HEK293 (cell line): ENCODE measurements around the gene SYCP2.

Experiments used
- CTCF ChIA-PET: fragments of 350-600 bp; formaldehyde crosslinking; extraction: SDS; loops from one replicate; lab custom pipeline; 2021; ENCODE audit warnings: antibody characterized with exemption; lab: Yijun Ruan, JAX
- POLR2A ChIA-PET: fragments of 300-600 bp; formaldehyde crosslinking; extraction: SDS; loops from one replicate; lab custom pipeline; 2020; ENCODE audit warnings: antibody characterized with exemption, inconsistent platforms; lab: Yijun Ruan, JAX
- H3K27ac ChIP-seq: fragments of 200-500 bp; sonication (Bioruptor generic); 2 replicates; pipeline ENCODE4 v1.5.1; 2014; ENCODE audit warnings: low read depth, low read length, control low read depth, inconsistent platforms; ENCODE audit errors: extremely low read depth
- H3K36me3 ChIP-seq, 2 experiments: fragments of 200-500 bp in 1 of 2; sonication (Bioruptor generic) in 1 of 2; 1 replicate in 1 of 2; 2 replicates in 1 of 2; pipeline ENCODE4 v1.5.1; 2014 to 2017; ENCODE audit warnings: inconsistent platforms in 2 of 2, low read length in 2 of 2; ENCODE audit not compliant: control insufficient read depth in 2 of 2, insufficient read depth in 1 of 2
- H3K4me1 ChIP-seq: fragments of 200-500 bp; sonication (Bioruptor generic); 2 replicates; pipeline ENCODE4 v1.5.1; 2014; ENCODE audit warnings: mild to moderate bottlenecking, low read length, inconsistent platforms; ENCODE audit not compliant: control insufficient read depth, insufficient read depth
- H3K4me3 ChIP-seq: 2 replicates; pipeline ENCODE4 v1.5.1; 2011; ENCODE audit warnings: low read depth, mild to moderate bottlenecking, control low read depth, low read length, moderate library complexity
- H3K9me3 ChIP-seq: fragments of 200-500 bp; sonication (Bioruptor generic); 2 replicates; pipeline ENCODE4 v1.5.1; 2014; ENCODE audit warnings: low read depth, low read length, inconsistent platforms; ENCODE audit not compliant: control insufficient read depth, insufficient read depth
- HIC1 ChIP-seq: fragments of 450-650 bp; formaldehyde crosslinking; IDR thresholded peaks from 2 replicates; pipeline ENCODE4 v1.5.1; 2016; ENCODE audit warnings: missing biosample characterization, missing genetic modification characterization
- OVOL3 ChIP-seq: fragments of 450-650 bp; formaldehyde crosslinking; IDR thresholded peaks from 2 replicates; pipeline ENCODE4 v1.5.1; 2016; ENCODE audit warnings: missing biosample characterization, missing genetic modification characterization
- SCRT1 ChIP-seq: fragments of 450-650 bp; formaldehyde crosslinking; IDR thresholded peaks from 2 replicates; pipeline ENCODE4 v1.5.1; 2016; ENCODE audit warnings: missing biosample characterization, missing genetic modification characterization, borderline replicate concordance
- ZBTB44 ChIP-seq: fragments of 450-650 bp; IDR thresholded peaks from 2 replicates; pipeline ENCODE4 v1.5.1; 2018; ENCODE audit warnings: missing biosample characterization, mild to moderate bottlenecking, missing genetic modification characterization
- ZBTB49 ChIP-seq: fragments of 450-650 bp; formaldehyde crosslinking; IDR thresholded peaks from 2 replicates; pipeline ENCODE4 v1.5.1; 2016; ENCODE audit warnings: missing biosample characterization, missing genetic modification characterization, low read depth
- ZNF350 ChIP-seq: fragments of 450-650 bp; formaldehyde crosslinking; IDR thresholded peaks from 2 replicates; pipeline ENCODE4 v1.5.0; 2017; ENCODE audit warnings: missing biosample characterization, mild to moderate bottlenecking, missing genetic modification characterization
- ZNF366 ChIP-seq: fragments of 450-650 bp; formaldehyde crosslinking; conservative IDR thresholded peaks from 2 replicates; pipeline ENCODE4 v1.5.1; 2016; ENCODE audit warnings: missing biosample characterization, missing genetic modification characterization
- ZNF404 ChIP-seq: fragments of 450-650 bp; formaldehyde crosslinking; IDR thresholded peaks from 2 replicates; pipeline ENCODE4 v1.5.1; 2017; ENCODE audit warnings: missing biosample characterization, missing genetic modification characterization
- ZNF518A ChIP-seq: fragments of 450-650 bp; formaldehyde crosslinking; conservative IDR thresholded peaks from 2 replicates; pipeline ENCODE4 v1.5.1; 2016; ENCODE audit warnings: low read depth, missing biosample characterization, missing genetic modification characterization
- ZNF561 ChIP-seq: fragments of 450-650 bp; IDR thresholded peaks from 2 replicates; pipeline ENCODE4 v1.5.1; 2018; ENCODE audit warnings: missing biosample characterization, missing genetic modification characterization, borderline replicate concordance
- ZNF623 ChIP-seq: fragments of 450-650 bp; formaldehyde crosslinking; IDR thresholded peaks from 2 replicates; pipeline ENCODE4 v1.5.1; 2016; ENCODE audit warnings: missing biosample characterization, missing genetic modification characterization
- ZSCAN16 ChIP-seq: fragments of 450-650 bp; formaldehyde crosslinking; IDR thresholded peaks from 2 replicates; pipeline ENCODE4 v1.5.1; 2016; ENCODE audit warnings: missing biosample characterization, missing genetic modification characterization

Gene SYCP2

GRCh38 chr20:59831024-59831915 is 102.2 kb downstream of the SYCP2 start:
- CTCF ChIA-PET = interaction anchor here (0.6 kb wide), 1 partner anchor 723 kb away, joined by 3 read pairs; no protein-coding TSS in a partner anchor
- POLR2A ChIA-PET = interaction anchor here (0.6 to 1.2 kb wide), 2 partner anchors 38 to 109 kb away, joined by 3 to 5 read pairs; partner anchors contain the start of genes FAM217B and PPP1R3D
- Histone ChIP-seq H3K4me1 (peaks cover 8% of the 10 kb centered on the region), H3K36me3 (no peaks in the 10 kb centered on the region), H3K27ac (no peak overlapping the region), H3K9me3 (no peaks in the 10 kb centered on the region), H3K4me3 (no peak overlapping the region)
- TF ChIP-seq OVOL3 (tag by site-specific recombination) = no peak
- TF ChIP-seq SCRT1 (tag by site-specific recombination) = no peak
- no peak for TF ChIP-seq HIC1 (tag by site-specific recombination)
- TF ChIP-seq ZNF366 (tag by site-specific recombination) = no peak

- Histone ChIP-seq H3K4me1 (peaks cover 6% of the 10 kb centered on the region; the same call in 1 of the 2 replicates), H3K27ac (no peak overlapping the region), H3K9me3 (no peaks in the 10 kb centered on the region)
- CTCF ChIA-PET = interaction anchor here (0.6 kb wide), 1 partner anchor 723 kb away, joined by 3 read pairs; no protein-coding TSS in a partner anchor
- TF ChIP-seq ZSCAN16 (tag by site-specific recombination) (no peak), ZNF623 (tag by site-specific recombination) (no peak), ZNF561 (tag by site-specific recombination) (no peak), ZBTB44 (tag by site-specific recombination) (no peak), ZNF518A (tag by site-specific recombination) (no peak), ZNF404 (tag by site-specific recombination) (no peak), ZNF350 (no peak), ZBTB49 (no peak)
- TF ChIP-seq, all 188 proteins: peak for 0
- POLR2A ChIA-PET = interaction anchor here (1.2 kb wide), 1 partner anchor 110 kb away, joined by 3 read pairs; the partner anchor contains the start of genes FAM217B and PPP1R3D
- Histone ChIP-seq H3K36me3 (no peaks in the 10 kb centered on the region), H3K4me3 (no peak overlapping the region)
Measured at GRCh38 chr20:59830665-59831023, 102.8 kb downstream of the SYCP2 start.
